ENCODE data around the gene PPP1R2. TPM values are rescaled to one million over a fixed set of nuclear protein-coding genes. Genes with fewer than 3 reads are reported as not detected.

PPP1R2 gene
- total RNA-seq, 2 donors from 2014 or later, result 32.7 to 42.5 TPM

DNA sequence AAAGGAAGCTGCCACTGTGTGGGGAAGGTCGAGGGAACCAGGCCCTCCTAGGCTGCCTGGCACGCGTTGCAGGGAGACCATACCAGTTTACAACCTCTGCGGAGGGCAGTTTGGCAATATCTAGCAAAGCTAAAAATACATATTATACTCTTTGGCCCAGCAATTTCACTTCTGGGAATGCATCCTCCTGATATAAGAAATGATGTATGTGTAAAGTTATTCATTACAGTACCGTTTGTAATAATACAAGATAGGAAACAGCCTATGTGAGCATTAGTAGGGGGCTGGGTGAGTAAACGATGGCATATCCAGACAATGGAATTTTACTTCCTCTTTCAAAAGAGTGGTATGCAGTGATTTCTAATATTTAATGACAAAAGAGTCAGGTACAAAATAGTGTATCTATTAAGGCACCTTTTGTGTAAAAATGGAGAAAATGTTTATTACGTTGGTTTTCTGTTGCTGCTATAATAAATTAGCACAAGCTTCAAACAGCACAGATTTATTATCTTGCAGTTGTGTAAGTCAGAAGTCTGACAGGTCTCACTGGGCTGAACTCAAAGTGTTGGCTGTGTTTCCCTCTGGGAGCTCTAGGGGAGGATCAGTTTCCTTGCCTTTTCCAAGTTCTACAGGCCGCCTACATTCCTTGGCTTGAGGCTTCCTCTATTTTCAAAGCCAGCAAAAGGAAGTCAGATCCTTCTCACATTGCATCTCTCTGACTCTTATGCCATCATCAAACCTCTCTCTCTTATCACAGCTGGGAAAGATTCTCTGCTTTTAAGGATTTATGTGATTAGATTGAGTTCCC is 31.6 kb upstream of the PPP1R2 start:
- no peak overlapping the region for H3K4me3 ChIP-seq
- 57 to 65% methylated on average over 8 of the region's 8 CpGs for WGBS, 2 donors
- intact Hi-C loops (cut with DNase I), result no loop called here

DNA sequence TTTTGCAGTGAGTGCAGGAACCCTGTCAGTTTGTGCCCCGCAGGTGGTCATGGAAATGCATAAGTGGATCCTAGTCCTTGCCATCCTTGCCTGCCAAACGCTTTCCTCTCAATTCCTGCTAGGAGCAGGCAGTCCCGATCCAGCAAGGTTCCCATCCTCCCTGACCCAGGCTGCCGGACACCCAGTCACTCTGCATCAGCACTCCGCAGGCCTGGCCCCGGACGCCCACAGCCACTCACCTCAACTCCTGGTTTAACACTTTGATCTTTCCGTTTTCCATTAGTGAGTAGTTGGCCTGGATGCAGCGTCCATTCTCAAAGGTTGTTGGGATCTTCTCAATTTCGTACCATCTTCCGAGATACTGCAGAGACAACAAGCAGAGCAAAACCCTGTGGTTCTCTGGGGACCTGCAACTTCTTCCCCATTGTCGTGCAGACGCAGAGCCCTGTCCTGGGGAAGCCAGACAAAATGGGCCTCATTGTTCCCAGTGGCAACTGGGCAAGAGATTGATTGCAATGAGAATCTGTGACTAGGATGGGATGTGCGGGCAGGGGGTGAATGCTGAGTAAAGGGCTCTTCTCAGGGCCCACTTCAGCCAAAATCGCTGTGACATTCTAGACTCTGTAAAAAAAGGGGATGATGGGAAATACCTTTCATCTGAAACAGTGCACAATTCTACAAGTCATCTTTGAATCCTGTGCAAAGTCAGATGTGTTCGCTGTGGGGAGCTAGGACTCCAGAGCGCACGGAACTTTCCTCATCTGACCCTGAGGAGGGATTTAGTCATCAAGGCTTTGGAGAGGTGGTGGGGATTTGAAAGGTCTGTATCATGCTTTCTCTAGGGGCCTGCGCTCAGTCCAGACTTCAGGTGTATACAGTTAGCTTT is 30.7 kb upstream of the PPP1R2 start:
- no peak for ATAC-seq
- H3K4me1 ChIP-seq, result no peaks in the 10 kb centered on the region

More for the DNA sequence above, 31.6 kb upstream of the PPP1R2 start:
- H3K4me1 ChIP-seq, result no peaks in the 10 kb centered on the region
- no peaks in the 10 kb centered on the region for H3K27me3 ChIP-seq
- H3K36me3 ChIP-seq (replicated peaks in 1 of 2; ENCODE audit: insufficient read depth in 1 of 2, low read depth in 2 of 2), result no peaks in the 10 kb centered on the region
- H3K27ac ChIP-seq, result no peak overlapping the region
- TF ChIP-seq, protein P1, sequence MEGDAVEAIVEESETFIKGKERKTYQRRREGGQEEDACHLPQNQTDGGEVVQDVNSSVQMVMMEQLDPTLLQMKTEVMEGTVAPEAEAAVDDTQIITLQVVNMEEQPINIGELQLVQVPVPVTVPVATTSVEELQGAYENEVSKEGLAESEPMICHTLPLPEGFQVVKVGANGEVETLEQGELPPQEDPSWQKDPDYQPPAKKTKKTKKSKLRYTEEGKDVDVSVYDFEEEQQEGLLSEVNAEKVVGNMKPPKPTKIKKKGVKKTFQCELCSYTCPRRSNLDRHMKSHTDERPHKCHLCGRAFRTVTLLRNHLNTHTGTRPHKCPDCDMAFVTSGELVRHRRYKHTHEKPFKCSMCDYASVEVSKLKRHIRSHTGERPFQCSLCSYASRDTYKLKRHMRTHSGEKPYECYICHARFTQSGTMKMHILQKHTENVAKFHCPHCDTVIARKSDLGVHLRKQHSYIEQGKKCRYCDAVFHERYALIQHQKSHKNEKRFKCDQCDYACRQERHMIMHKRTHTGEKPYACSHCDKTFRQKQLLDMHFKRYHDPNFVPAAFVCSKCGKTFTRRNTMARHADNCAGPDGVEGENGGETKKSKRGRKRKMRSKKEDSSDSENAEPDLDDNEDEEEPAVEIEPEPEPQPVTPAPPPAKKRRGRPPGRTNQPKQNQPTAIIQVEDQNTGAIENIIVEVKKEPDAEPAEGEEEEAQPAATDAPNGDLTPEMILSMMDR (IDR thresholded peaks at IDR 0.05), result no peak
- TF ChIP-seq POLR2A (IDR thresholded peaks at IDR 0.05), result no peak
- DNase-seq (no peak), ATAC-seq (no peak)
- H3K9me3 ChIP-seq, result no peaks in the 10 kb centered on the region

DNA sequence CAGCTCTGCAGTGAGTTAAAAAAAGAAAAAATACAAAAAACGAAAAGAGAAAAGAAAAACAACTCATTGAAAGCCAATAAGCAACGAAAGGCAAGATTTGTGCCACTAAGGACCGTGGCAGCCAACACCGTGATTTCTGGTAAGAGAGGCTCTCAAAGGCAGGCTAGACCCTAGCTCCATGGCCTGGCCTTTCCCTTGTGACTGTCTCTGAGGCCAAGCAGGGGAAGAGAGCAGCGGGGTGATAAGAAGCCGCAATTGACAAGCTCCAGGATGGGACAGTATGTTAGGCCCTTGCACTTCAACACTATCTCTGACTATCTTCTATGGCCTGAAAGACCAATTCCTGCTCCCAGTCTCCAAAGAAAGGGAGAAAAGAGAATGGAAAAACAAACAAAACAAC is 28.2 kb upstream of the PPP1R2 start:
- DNase-seq (no peak), ATAC-seq (no peak)
- intact Hi-C loops (cut with DNase I), result no loop called here
- no peaks in the 10 kb centered on the region for H3K4me1 ChIP-seq
- no peak overlapping the region for H3K27ac ChIP-seq
- no peak overlapping the region for H3K4me3 ChIP-seq
- WGBS, 2 donors, result 75 to 76% methylated on average over 6 of the region's 6 CpGs
- no peak for TF ChIP-seq POLR2A (IDR thresholded peaks at IDR 0.05)
- TF ChIP-seq, protein P1 (IDR thresholded peaks at IDR 0.05), result no peak
- no peaks in the 10 kb centered on the region for H3K36me3 ChIP-seq (replicated peaks in 1 of 2; ENCODE audit: insufficient read depth in 1 of 2, low read depth in 2 of 2)
- no peaks in the 10 kb centered on the region for H3K9me3 ChIP-seq
- H3K27me3 ChIP-seq, result no peaks in the 10 kb centered on the region

More for the DNA sequence above, 30.7 kb upstream of the PPP1R2 start:
- no peaks in the 10 kb centered on the region for H3K27me3 ChIP-seq
- intact Hi-C loops (cut with DNase I), result no loop called here
- DNase-seq, result no peak
- no peaks in the 10 kb centered on the region for H3K36me3 ChIP-seq (replicated peaks in 1 of 2; ENCODE audit: insufficient read depth in 1 of 2, low read depth in 2 of 2)
- H3K9me3 ChIP-seq, result no peaks in the 10 kb centered on the region
- 86 to 90% methylated on average over 18 to 19 of the region's 19 CpGs for WGBS, 2 donors
- H3K4me3 ChIP-seq, result no peak overlapping the region
- no peak overlapping the region for H3K27ac ChIP-seq
- TF ChIP-seq POLR2A (IDR thresholded peaks at IDR 0.05), result no peak
- TF ChIP-seq, protein P1 (IDR thresholded peaks at IDR 0.05), result no peak

DNA sequence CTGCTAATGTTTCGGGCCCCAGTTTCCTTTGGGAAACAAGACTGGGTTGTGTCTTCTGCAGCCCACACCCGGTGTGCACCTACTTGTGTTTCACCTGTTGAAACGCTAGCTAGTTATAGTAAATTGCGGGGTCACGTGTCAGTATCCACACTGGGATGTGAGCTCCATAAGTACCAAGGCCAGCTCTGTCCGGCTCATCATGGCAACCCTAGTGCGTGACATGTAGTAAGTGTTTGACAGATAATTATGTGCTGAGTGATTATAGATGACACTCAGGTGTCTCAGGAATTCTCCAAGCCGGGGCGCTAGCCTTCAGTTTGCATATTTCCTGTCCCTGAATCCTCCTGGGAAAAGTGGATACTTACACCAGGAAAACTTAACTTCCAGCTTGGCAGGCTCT is 27.8 kb upstream of the PPP1R2 start:
- WGBS, 2 donors, result 64 to 83% methylated on average over 6 to 9 of the region's 9 CpGs
- DNase-seq, result no peak
- Histone ChIP-seq H3K27ac (no peak overlapping the region), H3K9me3 (no peaks in the 10 kb centered on the region), H3K27me3 (no peaks in the 10 kb centered on the region), H3K4me3 (no peak overlapping the region), H3K4me1 (no peaks in the 10 kb centered on the region), H3K36me3 (replicated peaks in 1 of 2; ENCODE audit: insufficient read depth in 1 of 2, low read depth in 2 of 2) (no peaks in the 10 kb centered on the region)
- intact Hi-C loops (cut with DNase I), result no loop called here
- TF ChIP-seq, protein P1 (IDR thresholded peaks at IDR 0.05), result no peak
- TF ChIP-seq POLR2A (IDR thresholded peaks at IDR 0.05), result no peak
- no peak for ATAC-seq

Data from body of pancreas (tissue), 4 donors.